Mesenchymal stem cell (in vitro differentiated cells and primary cell): ENCODE results near the gene ERAL1.

Source experiments
- DNase-seq: peaks from one replicate; pipeline ENCODE4 v3.0.0-alpha.2; 2013
- H2AFZ ChIP-seq: one replicate; pipeline ENCODE4 v1.6.1; 2013; ENCODE audit warnings: low read depth, mild to moderate bottlenecking, control low read depth, inconsistent platforms, low read length, moderate library complexity
- H2AK5ac ChIP-seq: 2 replicates; pipeline ENCODE4 v1.6.1; 2013; ENCODE audit warnings: low read length, moderate library complexity, mild to moderate bottlenecking, inconsistent platforms; ENCODE audit not compliant: severe bottlenecking
- H2BK120ac ChIP-seq: one replicate; pipeline ENCODE4 v1.6.1; 2013; ENCODE audit warnings: low read depth, mild to moderate bottlenecking, inconsistent platforms, low read length, moderate library complexity
- H2BK12ac ChIP-seq, 2 experiments: one replicate each; pipeline ENCODE4 v1.6.1; 2013; ENCODE audit warnings: inconsistent platforms in 2 of 2, low read length in 2 of 2, mild to moderate bottlenecking in 2 of 2, moderate library complexity in 2 of 2, control low read depth in 1 of 2
- H2BK15ac ChIP-seq: one replicate; pipeline ENCODE4 v1.6.1; 2013; ENCODE audit warnings: mild to moderate bottlenecking, low read depth, inconsistent platforms; ENCODE audit not compliant: poor library complexity, severe bottlenecking
- H2BK5ac ChIP-seq: 2 replicates; pipeline ENCODE4 v1.6.1; 2013; ENCODE audit warnings: low read depth, mild to moderate bottlenecking, low read length, control low read depth, inconsistent platforms; ENCODE audit not compliant: poor library complexity, severe bottlenecking
- H3K14ac ChIP-seq, 2 experiments: one replicate each; pipeline ENCODE4 v1.6.1; 2013; ENCODE audit warnings: inconsistent platforms in 2 of 2, low read length in 2 of 2, control low read depth in 1 of 2, mild to moderate bottlenecking in 1 of 2, moderate library complexity in 1 of 2
- H3K18ac ChIP-seq, 2 experiments: one replicate each; pipeline ENCODE4 v1.6.1; 2013; ENCODE audit warnings: inconsistent platforms in 2 of 2, low read length in 2 of 2, control low read depth in 1 of 2, low read depth in 1 of 2, mild to moderate bottlenecking in 1 of 2
- H3K23ac ChIP-seq, 2 experiments: one replicate each; pipeline ENCODE4 v1.6.1; 2013; ENCODE audit warnings: inconsistent platforms in 2 of 2, low read length in 2 of 2, mild to moderate bottlenecking in 2 of 2, moderate library complexity in 2 of 2, control low read depth in 1 of 2
- H3K27ac ChIP-seq: 2 replicates; pipeline ENCODE4 v1.5.1; 2013; ENCODE audit warnings: mild to moderate bottlenecking, moderate library complexity, low read length, control low read depth, inconsistent platforms; ENCODE audit not compliant: poor library complexity, severe bottlenecking
- H3K27me3 ChIP-seq, 2 experiments: 2 replicates each; pipeline versions ENCODE4 v1.6.1 to v1.7.0; 2013; ENCODE audit warnings: low read length in 2 of 2, mild to moderate bottlenecking in 2 of 2, moderate library complexity in 2 of 2, control low read depth in 1 of 2, inconsistent platforms in 1 of 2; ENCODE audit not compliant: control insufficient read depth in 1 of 2, insufficient read depth in 1 of 2
- H3K36me3 ChIP-seq, 2 experiments: 2 replicates each; pipeline versions ENCODE4 v1.6.1 to v1.7.0; 2013; ENCODE audit warnings: low read length in 2 of 2, control low read depth in 1 of 2, inconsistent platforms in 1 of 2, low read depth in 1 of 2, mild to moderate bottlenecking in 1 of 2; ENCODE audit not compliant: insufficient read depth in 2 of 2, control insufficient read depth in 1 of 2
- H3K4ac ChIP-seq, 2 experiments: one replicate each; pipeline ENCODE4 v1.6.1; 2013; ENCODE audit warnings: inconsistent platforms in 2 of 2, low read length in 2 of 2, mild to moderate bottlenecking in 2 of 2, moderate library complexity in 2 of 2, control low read depth in 1 of 2, low read depth in 1 of 2
- H3K4me1 ChIP-seq: 2 replicates; pipeline ENCODE4 v1.6.1; 2013; ENCODE audit warnings: low read depth, low read length, control low read depth; ENCODE audit not compliant: control insufficient read depth, insufficient read depth
- H3K4me2 ChIP-seq: 2 replicates; pipeline ENCODE4 v1.6.1; 2013; ENCODE audit warnings: low read length, mild to moderate bottlenecking, inconsistent platforms; ENCODE audit not compliant: poor library complexity, severe bottlenecking
- H3K4me3 ChIP-seq, 2 experiments: 2 replicates each; pipeline versions ENCODE4 v1.5.1 to v1.7.0; 2013; ENCODE audit warnings: low read length in 2 of 2, mild to moderate bottlenecking in 2 of 2, control low read depth in 1 of 2, low read depth in 1 of 2; ENCODE audit not compliant: insufficient read depth in 1 of 2
- H3K79me1 ChIP-seq: replicated peaks from 2 replicates; pipeline ENCODE4 v1.6.1; 2013; ENCODE audit warnings: mild to moderate bottlenecking, control low read depth, low read length, inconsistent platforms; ENCODE audit not compliant: poor library complexity, severe bottlenecking
- H3K9ac ChIP-seq: 2 replicates; pipeline ENCODE4 v1.7.0; 2013; ENCODE audit warnings: mild to moderate bottlenecking, low read length, moderate library complexity
- H3K9me3 ChIP-seq: 2 replicates; pipeline ENCODE4 v1.7.0; 2013; ENCODE audit warnings: mild to moderate bottlenecking, low read length; ENCODE audit not compliant: control insufficient read depth
- H4K8ac ChIP-seq: one replicate; pipeline ENCODE4 v1.6.1; 2013; ENCODE audit warnings: inconsistent platforms, mild to moderate bottlenecking, low read length, moderate library complexity
- H4K91ac ChIP-seq: one replicate; pipeline ENCODE4 v1.6.1; 2013; ENCODE audit warnings: mild to moderate bottlenecking, low read length, inconsistent platforms
- WGBS: methylation state at CpG from one replicate; pipeline ENCODE4 v1.1.7; 2013; ENCODE audit warnings: mixed read lengths; 5-methylcytosine and 5-hydroxymethylcytosine counted together

The ERAL1 gene

DNA sequence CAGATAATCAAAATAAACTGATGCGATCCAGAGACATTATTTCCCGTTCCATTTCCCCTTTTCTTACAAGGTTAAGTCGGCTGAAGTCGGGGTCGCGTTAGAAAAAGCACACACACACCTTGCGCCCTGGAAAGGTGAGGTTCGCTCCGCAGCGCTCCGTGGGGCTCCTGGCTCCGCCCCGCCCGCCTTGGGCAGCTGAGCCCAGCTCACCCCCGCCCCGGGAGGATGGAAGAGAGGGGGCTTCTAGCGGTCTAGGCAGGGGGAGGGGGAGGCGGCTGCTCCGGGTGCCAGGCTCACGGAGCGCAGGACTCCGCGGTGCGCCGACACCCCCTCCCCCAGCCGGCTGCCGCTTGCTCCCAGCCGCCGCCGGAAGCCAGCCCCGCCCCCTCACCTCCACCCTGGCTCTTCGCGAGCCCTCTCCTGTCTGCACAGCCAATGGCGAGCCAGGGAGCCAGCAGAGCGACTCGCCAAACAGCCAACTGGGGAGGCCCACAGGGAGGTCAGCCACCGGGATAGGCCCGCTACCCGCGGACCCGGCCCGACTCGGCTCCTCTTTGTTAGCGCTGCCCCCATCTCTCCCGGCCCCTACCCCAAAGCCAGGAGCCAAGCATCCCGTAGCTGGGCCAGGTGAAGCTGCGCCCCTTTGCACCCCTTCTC lies 42.6 kb upstream of the ERAL1 start:
- peak overlapping the region; percentile 99 for H4K8ac ChIP-seq
- no peaks in the 10 kb centered on the region for H3K79me1 ChIP-seq
- peak; percentile 98 for DNase-seq
- H2AK5ac ChIP-seq, result peak overlapping the region; percentile 74
- peak overlapping the region; percentile 63 to 94 for H2BK12ac ChIP-seq
- H3K27me3 ChIP-seq, result no peaks in the 10 kb centered on the region
- no peaks in the 10 kb centered on the region for H3K36me3 ChIP-seq
- H3K23ac ChIP-seq, result no peak overlapping the region
- H2AFZ ChIP-seq, result peak overlapping the region; percentile 56
- H3K27ac ChIP-seq, result peak overlapping the region; percentile 99
- peak overlapping the region; percentile 100 for H2BK120ac ChIP-seq
- peak overlapping the region; percentile 96 for H3K9ac ChIP-seq
- H3K14ac ChIP-seq, result peak overlapping the region in 1 of 2 experiments; percentile 98
- WGBS, result under 1% methylated on average over 38 of the region's 47 CpGs
- peak overlapping the region; percentile 67 for H2BK15ac ChIP-seq
- H3K4me3 ChIP-seq, result peak overlapping the region; percentile 89
- H2BK5ac ChIP-seq, result peak overlapping the region; percentile 97
- peak overlapping the region; percentile 99 for H4K91ac ChIP-seq
- H3K18ac ChIP-seq, result peak overlapping the region; percentile 92 to 99
- peak overlapping the region; percentile 93 for H3K4me2 ChIP-seq
- H3K4me1 ChIP-seq, result peaks cover 9% of the 10 kb centered on the region
- H3K9me3 ChIP-seq, result no peaks in the 10 kb centered on the region
- H3K4ac ChIP-seq, result peak overlapping the region; percentile 81 to 97

DNA sequence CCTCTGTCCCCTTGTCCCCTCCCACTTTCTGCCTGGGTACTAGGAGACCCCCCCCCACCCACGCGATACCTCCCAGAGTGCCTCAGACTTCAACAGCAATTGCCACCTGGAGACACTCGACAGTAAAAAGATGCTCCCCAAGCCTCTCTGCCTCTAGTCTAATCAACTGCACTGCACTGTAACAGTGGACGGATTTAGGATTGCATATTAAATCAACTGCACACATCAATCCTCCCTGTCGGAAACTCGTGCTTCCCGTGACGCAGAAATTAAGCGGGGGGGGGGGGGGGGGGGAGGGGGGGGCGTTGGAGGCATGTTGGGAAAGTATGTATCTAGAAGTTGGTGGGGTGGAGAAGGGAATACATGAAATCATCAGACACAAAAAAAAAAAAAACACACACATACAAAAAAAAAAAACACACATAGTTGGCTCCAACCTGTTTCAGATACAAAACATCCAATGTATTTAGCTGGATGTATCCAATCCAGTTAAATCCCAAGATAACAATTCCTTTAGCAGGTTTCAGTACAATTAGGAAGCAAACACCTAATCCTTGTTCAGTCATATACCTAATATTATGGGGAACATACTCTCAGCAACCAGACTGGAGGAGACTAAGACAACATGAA lies 42.0 kb upstream of the ERAL1 start:
- Histone ChIP-seq H3K27me3 (no peaks in the 10 kb centered on the region), H2AFZ (no peak overlapping the region), H3K23ac (no peak overlapping the region), H4K8ac (peak overlapping the region; percentile 99), H3K9ac (peak overlapping the region; percentile 96), H2BK120ac (peak overlapping the region; percentile 100), H2AK5ac (peak overlapping the region; percentile 74), H2BK12ac (peak overlapping the region; percentile 63 to 94), H3K79me1 (no peaks in the 10 kb centered on the region), H3K4me3 (peak overlapping the region; percentile 81 to 89), H3K4me1 (peaks cover 6% of the 10 kb centered on the region), H3K4me2 (peak overlapping the region; percentile 93), H2BK5ac (peak overlapping the region; percentile 97), H2BK15ac (peak overlapping the region; percentile 67), H3K27ac (peak overlapping the region; percentile 99), H3K9me3 (no peaks in the 10 kb centered on the region), H3K4ac (peak overlapping the region; percentile 81 to 97), H4K91ac (peak overlapping the region; percentile 99), H3K14ac (peak overlapping the region in 1 of 2 experiments; percentile 91), H3K18ac (peak overlapping the region; percentile 92 to 99), H3K36me3 (no peaks in the 10 kb centered on the region)
- 0% methylated on average over 2 of the region's 10 CpGs for WGBS
- DNase-seq, result peak; percentile 87

DNA sequence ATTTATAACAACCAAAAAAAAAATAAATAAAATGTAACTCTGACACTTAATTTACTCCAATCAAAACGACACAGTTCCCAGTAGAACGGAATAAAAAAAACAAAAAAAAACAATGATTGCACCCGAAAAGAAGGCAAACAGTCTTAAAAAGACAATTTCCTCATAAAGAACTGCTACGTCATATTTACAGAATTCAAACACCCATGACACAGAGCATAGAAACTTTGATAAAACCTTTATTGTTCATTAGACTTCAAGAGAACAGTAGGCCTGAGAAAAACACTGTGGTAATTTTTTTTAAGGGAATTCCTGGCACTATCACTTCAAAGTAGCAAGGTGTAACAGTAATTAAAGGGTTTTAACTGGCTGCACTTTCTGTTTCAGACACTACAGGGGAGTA lies 38.3 kb upstream of the ERAL1 start:
- no peak for DNase-seq
- Histone ChIP-seq H3K9ac (no peak overlapping the region), H4K91ac (no peak overlapping the region), H3K79me1 (peaks cover 4% of the 10 kb centered on the region), H3K4ac (no peak overlapping the region), H2AK5ac (no peak overlapping the region), H2BK120ac (no peak overlapping the region), H2AFZ (no peak overlapping the region), H3K23ac (no peak overlapping the region), H3K27ac (no peak overlapping the region), H3K36me3 (no peaks in the 10 kb centered on the region), H3K27me3 (no peaks in the 10 kb centered on the region), H3K4me1 (no peaks in the 10 kb centered on the region), H4K8ac (no peak overlapping the region), H2BK12ac (no peak overlapping the region), H2BK5ac (no peak overlapping the region), H3K4me2 (no peak overlapping the region), H3K18ac (no peak overlapping the region), H3K4me3 (no peak overlapping the region), H3K14ac (no peak overlapping the region), H3K9me3 (no peaks in the 10 kb centered on the region), H2BK15ac (no peak overlapping the region)
- 94% methylated on average over 3 of the region's 4 CpGs for WGBS

DNA sequence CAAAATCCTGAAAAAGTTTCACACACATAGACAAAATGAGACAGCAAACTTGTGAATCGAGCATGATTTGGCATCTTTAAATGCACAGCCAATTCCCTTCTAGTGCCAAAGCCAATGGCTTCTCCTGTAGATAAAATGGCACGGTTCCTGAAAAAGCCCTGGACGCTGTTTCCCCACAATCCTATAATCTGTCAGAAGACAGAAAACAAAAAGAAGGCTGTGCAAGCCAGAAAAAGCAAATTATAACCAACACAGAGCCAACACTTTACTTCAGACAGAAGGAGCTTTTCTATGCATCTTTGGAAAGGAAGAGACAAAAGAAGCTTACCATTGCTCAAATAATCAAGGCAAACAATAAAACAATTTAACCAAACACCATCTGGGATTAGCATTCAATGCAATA lies 36.0 kb upstream of the ERAL1 start:
- DNase-seq, result no peak
- H3K4me3 ChIP-seq, result no peak overlapping the region
- WGBS, result 97% methylated on average over 3 of the region's 3 CpGs

More for the DNA sequence above, 36.0 kb upstream of the ERAL1 start:
- no peak overlapping the region for H3K14ac ChIP-seq
- H3K23ac ChIP-seq, result no peak overlapping the region
- H2BK12ac ChIP-seq, result no peak overlapping the region
- H3K27me3 ChIP-seq, result no peaks in the 10 kb centered on the region
- peaks cover 2% of the 10 kb centered on the region for H3K4me1 ChIP-seq
- H2BK5ac ChIP-seq, result no peak overlapping the region
- no peak overlapping the region for H2BK120ac ChIP-seq
- peaks cover 10% of the 10 kb centered on the region for H3K79me1 ChIP-seq
- H4K91ac ChIP-seq, result no peak overlapping the region
- H4K8ac ChIP-seq, result no peak overlapping the region
- H2BK15ac ChIP-seq, result no peak overlapping the region
- no peak overlapping the region for H3K27ac ChIP-seq
- no peak overlapping the region for H3K4ac ChIP-seq
- no peak overlapping the region for H3K18ac ChIP-seq
- H3K9me3 ChIP-seq, result no peaks in the 10 kb centered on the region
- no peaks in the 10 kb centered on the region for H3K36me3 ChIP-seq
- no peak overlapping the region for H2AK5ac ChIP-seq
- H3K9ac ChIP-seq, result no peak overlapping the region
- no peak overlapping the region for H2AFZ ChIP-seq
- no peak overlapping the region for H3K4me2 ChIP-seq
